Measurements from ENCODE around the gene AGAP3.

Gene AGAP3

GRCh38 chr7:151135525-151135845 is 49.2 kb downstream of the AGAP3 start:
- DNase-seq (ENCODE audit: low spot score), result no peak

DNA sequence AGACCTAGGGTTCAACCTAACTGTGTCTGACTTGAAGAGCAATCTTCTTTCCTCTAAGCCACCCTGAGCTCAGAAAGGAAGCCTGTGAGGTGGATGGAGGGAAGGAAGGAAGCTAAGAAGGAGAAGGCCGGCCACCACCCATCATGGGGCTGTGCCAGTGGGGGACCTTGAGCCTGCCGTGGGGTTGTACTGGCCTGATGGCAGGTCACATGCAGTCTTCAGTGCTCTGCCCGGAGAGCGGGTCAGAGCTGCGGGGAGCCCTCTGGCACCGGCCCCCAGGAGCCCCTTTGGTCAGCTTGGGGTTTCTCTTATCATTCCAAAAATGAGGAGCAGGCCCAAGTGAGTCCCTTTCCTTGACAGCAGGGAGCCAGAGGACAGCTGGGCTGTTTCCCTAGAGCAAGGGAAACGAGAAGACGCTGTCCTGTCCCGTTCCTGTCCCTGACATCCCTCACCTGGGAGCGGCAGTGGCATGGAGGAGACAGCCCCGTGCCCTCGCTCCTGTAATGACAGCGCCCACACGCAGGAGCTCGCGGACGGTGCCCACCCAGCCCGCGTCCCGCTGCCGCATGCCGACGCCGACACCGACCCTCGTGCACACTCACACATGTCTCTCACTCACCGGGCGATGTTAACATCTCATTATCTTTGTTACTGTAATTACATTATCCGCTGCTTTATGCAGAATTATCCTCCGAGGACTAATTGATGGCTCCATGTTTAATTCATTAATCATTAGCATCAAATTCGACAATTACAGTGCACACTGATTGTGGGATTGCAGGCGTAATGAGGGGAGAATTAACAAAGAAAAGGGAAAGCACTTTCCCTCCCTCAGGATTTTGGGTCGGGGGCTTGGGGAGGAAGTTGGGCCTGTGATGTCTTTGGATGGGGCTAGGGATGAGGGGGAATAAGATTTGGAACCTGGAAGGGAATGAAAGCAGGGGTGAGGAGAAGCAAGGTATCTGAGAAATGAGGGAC is 49.9 kb downstream of the AGAP3 start:
- no peak for DNase-seq (ENCODE audit: low spot score)

DNA sequence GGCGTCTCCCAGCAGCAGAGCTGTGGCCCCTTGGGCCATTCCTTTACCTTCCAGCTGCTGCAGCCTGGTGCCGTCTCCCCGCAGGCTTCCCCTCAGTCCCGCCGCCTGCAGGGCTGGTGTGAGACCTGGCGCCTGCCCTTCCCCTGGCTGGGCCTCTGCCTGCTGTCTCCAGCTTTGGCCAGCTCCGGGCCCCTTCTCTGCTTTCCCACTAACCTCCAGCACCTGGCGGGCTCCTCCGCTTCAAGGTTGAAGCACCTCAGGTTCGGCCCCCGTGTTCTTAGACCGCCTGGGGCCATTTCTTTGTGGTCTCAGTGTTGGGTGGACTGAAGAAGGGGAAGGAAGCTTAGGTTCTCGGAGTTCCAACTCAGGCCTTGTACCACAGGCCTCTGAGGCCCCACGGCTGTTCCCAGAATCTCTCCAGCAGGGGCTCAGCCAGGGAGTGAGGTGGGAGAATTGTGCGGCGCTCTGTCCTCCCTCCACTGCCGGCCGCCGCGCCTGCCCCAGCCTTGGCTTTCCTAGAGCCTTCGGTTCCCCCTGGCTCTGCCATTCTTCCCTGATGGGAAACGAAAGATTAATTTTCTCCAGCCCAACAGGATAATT is 50.9 kb downstream of the AGAP3 start:
- DNase-seq (ENCODE audit: low spot score), result no peak

GRCh38 chr7:151137791-151138152 is 51.5 kb downstream of the AGAP3 start:
- DNase-seq (ENCODE audit: low spot score), result no peak

GRCh38 chr7:151138153-151138851 is 52.0 kb downstream of the AGAP3 start:
- no peak for DNase-seq (ENCODE audit: low spot score)

DNA sequence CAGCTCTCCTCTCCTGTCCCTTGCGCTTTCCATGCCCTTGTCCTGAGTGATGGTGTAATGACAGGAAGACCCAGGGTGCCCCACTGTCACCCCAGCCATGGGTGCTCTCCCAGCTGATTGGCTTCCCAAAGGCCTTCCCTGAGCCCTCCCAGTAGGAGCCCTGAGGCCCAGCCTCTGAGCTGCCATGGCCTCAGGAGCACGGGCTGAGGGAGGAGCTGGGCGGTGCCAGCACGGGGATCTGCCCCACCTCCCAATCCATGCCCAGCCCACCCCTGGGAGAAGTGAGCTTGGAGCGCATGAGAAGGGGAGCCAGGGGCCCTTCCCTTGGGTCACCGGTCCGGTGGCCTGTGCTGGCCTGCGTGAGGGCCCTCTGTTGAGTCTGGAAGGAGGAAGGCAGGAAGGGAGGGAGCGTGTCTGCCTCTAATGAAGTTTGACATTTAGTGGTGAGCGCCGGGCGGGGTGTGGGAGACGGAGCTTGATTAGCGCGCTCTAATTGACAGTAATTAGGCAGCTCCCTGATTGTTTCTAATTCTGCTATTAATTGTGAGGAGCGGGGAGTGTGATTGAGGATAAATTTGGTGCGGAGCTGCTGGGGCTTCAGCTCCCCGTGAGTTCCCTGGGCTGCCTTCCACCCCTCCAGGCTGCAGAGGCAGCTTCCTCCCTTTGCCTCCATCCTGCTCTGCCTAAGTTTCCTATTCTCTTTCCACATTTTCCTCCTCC is 53.0 kb downstream of the AGAP3 start:
- no peak for DNase-seq (ENCODE audit: low spot score)

DNA sequence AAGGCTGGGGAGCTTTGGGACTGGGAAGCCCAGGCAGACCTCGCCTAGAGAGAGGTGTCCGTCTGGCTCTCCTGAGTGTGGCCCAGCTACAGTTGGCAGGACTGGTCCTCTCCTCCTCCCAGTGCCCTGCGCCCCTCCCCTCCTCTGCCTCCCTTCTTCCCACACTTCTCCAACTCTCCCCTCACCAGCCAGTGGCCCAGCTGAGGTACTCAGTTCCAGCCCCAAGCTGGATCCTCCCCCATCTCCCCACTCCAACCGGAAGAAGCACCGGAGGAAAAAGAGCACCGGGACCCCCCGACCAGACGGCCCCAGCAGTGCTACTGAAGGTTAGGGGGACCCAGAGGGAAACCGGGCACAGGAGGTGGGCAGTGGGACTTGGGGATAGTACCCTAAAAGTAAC is 53.5 kb downstream of the AGAP3 start:
- no peak for DNase-seq (ENCODE audit: low spot score)

GRCh38 chr7:151140826-151141225 is 54.6 kb downstream of the AGAP3 start:
- DNase-seq (ENCODE audit: low spot score), result no peak

- DNase-seq (ENCODE audit: low spot score), result no peak
Observed at GRCh38 chr7:151141311-151141854, 55.1 kb downstream of the AGAP3 start.

DNA sequence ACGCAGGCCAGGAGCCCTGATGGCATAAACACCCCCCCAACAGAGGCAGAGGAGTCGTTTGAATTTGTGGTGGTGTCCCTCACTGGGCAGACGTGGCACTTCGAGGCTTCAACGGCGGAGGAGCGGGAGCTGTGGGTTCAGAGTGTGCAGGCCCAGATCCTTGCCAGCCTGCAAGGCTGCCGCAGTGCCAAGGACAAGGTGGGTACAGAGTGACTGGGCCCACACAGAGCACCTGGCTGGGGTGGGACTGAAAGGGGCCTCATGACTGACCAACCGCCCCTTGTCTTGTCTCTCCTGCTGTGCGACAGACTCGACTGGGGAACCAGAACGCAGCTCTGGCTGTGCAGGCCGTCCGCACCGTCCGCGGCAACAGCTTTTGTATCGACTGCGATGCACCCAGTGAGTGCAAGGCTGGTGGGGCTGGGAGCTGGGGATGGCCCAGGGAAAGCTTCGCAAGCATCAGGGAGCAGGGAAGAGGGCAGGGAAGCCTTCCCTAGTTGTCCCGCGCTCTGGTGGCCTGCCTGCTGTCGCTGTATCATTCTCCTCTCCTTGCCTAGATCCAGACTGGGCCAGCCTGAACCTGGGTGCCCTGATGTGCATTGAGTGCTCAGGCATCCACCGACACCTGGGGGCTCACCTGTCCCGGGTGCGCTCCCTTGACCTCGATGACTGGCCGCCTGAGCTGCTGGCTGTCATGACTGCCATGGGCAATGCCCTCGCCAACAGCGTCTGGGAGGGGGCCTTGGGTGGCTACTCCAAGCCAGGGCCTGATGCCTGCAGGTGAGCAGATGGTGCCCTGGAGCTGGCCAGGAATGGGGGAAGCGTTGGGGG is 55.8 kb downstream of the AGAP3 start:
- DNase-seq (ENCODE audit: low spot score), result no peak

DNA sequence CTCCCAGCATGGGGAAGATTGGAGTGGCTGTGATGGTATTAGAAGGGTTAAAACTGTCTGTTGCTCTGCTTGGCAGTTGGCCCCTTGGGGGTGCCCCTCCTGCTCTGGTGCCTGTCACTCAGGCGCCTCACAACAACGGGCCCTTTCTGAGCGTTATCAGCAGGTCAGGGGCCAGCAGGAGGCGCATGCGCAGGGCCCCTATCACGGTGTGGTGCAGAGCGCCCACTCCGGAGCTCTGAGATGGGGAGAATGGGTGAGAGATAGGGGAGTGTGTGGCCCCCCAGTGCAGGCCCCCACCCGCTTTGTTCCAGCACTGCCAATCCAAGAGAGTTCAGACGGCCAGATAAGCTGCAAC is 56.4 kb downstream of the AGAP3 start:
- DNase-seq (ENCODE audit: low spot score), result no peak

DNA sequence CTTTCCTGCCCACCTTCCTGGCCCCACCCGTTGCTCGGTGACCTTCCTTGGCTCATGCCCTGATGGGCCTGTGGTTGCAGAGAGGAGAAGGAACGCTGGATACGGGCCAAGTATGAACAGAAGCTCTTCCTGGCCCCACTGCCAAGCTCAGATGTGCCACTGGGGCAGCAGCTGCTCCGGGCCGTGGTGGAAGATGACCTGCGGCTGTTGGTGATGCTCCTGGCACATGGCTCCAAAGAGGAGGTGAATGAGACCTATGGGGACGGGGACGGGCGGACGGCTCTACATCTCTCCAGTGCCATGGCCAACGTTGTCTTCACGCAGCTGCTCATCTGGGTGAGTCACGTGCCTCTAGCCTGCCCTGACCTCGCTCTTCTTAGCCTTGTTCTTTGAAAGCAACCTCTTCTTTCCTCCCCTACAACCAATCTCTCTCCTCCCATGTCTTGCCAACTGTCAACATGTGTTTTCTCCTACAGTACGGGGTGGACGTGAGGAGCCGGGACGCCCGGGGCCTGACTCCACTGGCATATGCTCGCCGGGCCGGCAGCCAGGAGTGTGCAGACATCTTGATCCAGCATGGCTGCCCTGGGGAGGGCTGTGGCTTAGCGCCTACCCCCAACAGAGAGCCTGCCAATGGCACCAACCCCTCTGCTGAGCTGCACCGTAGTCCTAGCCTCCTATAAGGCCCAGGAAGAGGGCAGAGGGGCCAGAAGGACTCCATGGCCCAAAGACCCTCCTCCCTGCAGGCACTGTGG is 57.2 kb downstream of the AGAP3 start:
- no peak for DNase-seq (ENCODE audit: low spot score)

- DNase-seq (ENCODE audit: low spot score), result no peak
Observed at GRCh38 chr7:151144387-151144786, 58.1 kb downstream of the AGAP3 start.

GRCh38 chr7:151146761-151147160 is 60.5 kb downstream of the AGAP3 start:
- DNase-seq (ENCODE audit: low spot score), result no peak

DNA sequence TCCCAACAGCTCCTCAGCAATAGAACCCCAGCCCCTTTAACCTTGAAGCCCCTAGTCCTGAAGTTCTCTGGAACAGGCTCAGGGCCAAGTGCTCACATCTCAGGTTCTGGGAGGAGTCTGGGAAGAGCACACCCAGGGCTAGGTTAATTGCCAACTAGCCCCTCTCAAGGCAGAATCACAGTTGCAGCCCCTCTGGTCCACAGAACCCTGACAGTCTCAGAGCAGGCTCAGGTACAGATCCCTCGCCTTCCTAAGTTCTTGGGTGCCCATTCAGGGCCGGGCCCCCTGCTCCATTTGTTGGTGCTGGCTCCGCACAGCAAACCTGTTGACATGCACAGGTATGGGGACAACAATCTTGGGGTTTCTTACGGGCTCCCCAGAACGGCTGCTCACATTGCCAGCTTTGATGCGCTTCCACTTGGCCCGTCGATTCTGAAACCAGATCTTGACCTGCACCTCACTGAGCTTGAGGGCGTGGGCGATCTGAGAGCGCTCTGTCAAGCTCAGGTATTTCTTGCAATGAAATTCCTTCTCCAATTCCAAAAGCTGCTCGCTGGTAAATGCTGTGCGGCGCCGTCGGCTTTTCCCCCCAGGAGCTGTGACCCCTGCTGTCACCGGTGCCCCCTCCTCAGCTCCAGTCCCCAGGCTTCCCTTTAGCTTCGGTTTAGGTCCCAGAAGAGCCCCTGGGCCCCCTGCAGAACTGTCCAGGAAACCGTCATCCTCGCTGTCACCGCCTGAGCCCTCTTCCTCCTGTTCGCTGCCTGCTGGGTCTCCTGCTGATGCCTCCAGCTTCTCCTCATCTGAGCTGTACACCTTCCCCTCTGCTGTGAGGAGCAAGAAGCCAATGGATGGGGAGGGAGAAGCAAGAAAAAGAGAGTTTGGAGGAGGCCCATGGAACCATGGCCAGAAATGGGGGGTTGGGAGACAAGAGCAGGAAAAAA is 62.3 kb downstream of the AGAP3 start:
- no peak for DNase-seq (ENCODE audit: low spot score)

GRCh38 chr7:151150388-151150787 is 64.1 kb downstream of the AGAP3 start:
- DNase-seq (ENCODE audit: low spot score), result no peak

GRCh38 chr7:151152643-151153513 is 66.6 kb downstream of the AGAP3 start:
- no peak for DNase-seq (ENCODE audit: low spot score)

DNA sequence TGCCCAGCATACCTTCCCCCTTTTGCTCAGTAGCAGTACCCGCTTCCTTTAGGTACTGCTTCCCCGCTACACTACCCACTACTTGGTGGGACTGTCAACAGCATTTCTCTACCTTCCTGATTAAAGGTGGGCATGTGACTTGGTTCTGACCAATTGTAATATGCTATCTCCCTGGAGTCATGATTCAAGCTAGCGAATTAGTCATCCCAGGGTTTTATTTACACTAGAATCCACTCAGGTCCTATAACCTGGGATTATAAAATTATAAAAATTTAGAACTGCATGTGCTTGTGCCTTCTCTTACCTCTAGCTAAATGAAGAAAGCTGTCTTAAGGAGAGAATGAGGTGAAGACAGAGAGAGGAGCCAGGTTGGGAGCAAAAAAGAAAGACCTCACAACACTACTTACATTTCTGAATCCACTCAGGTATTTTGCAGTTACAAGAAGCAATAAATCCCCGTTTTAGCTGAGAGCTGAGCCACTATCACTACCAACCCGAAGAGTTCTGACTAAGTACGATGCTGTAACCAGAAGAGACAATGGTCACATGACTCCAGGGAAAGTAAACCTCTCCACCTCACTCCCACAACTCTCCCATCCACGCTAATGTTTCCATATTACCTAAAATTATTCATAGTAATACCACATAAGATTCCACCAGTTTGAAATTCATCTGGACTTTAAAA is 71.5 kb downstream of the AGAP3 start:
- DNase-seq (ENCODE audit: low spot score), result no peak

Data from COLO829 (cell line).